Esophagus muscularis mucosa (tissue), 4 donors: ENCODE data around the gene KRTAP9-6.
"Not testable (repeated sequence)": the region's sequence is repeated elsewhere in the genome, so short reads cannot be mapped to it uniquely, and the experiment has no call there.

ENCODE experiments used
- CTCF ChIP-seq, 3 experiments: fragments of 200-600 bp in 2 of 3; fragments of 450-650 bp in 1 of 3; sonication (generic) in 2 of 3; IDR thresholded peaks; one replicate each; pipeline ENCODE4 v1.5.1; 2017 to 2019; ENCODE audit warnings: antibody characterized with exemption in 3 of 3, mild to moderate bottlenecking in 2 of 3, moderate library complexity in 1 of 3
- EP300 ChIP-seq: sonication (generic); formaldehyde crosslinking; IDR thresholded peaks from one replicate; pipeline ENCODE4 v1.6.1; 2017; ENCODE audit warnings: antibody characterized with exemption
- POLR2AphosphoS5 ChIP-seq, 2 donors: sonication (generic); formaldehyde crosslinking; IDR thresholded peaks; one replicate each; pipeline ENCODE4 v1.6.1; 2017; ENCODE audit warnings: antibody characterized with exemption in 2 of 2

- TF ChIP-seq POLR2AphosphoS5 (IDR thresholded peaks at IDR 0.05); CTCF (IDR thresholded peaks at IDR 0.05); EP300: not testable (repeated sequence)
These were observed 10.5 kb downstream of the KRTAP9-6 start, which contains the start of gene KRTAP9-7 for GRCh38 chr17:41275648-41276190.
